HL-60 (cell line): Measurements from ENCODE around the gene RAB6C.

ENCODE experiments used
- CTCF ChIP-seq: IDR thresholded peaks from one replicate; pipeline ENCODE4 v1.5.1; 2011; ENCODE audit warnings: low read length, control low read depth, inconsistent platforms; ENCODE audit not compliant: insufficient read depth
- GABPA ChIP-seq: IDR thresholded peaks from 2 replicates; pipeline ENCODE4 v1.6.1; 2012; ENCODE audit warnings: low read depth

GRCh38 chr2:129975016-129975774 lies 4.3 kb upstream of the RAB6C start:
- TF ChIP-seq CTCF (no peak), GABPA (no peak)
